OCI-LY7 (cell line): ENCODE measurements around the gene C8A. TPM values are rescaled to one million over a fixed set of nuclear protein-coding genes. Genes with fewer than 3 reads are reported as not detected.

Experiments used
- BruUV-seq: library from RNA; stranded (reverse); fragments of 400-500 nt; replicated peaks from 2 replicates; lab custom pipeline; 2021; lab: Mats Ljungman, UMichigan
- CTCF ChIA-PET: fragments of 300-600 bp; sonication (Branson Sonifier 250); formaldehyde crosslinking; loops from one replicate; lab custom pipeline; 2022; ENCODE audit warnings: antibody characterized with exemption; ENCODE audit not compliant: unreplicated experiment; lab: Charles Lee
- POLR2A ChIA-PET: fragments of 300-600 bp; sonication (Branson Sonifier 250); formaldehyde crosslinking; loops from one replicate; lab custom pipeline; 2022; ENCODE audit warnings: antibody characterized with exemption; lab: Charles Lee
- DNase-seq: peaks from one replicate; pipeline ENCODE4 v3.0.0-alpha.2; 2015; ENCODE audit warnings: low spot score
- H2AFZ ChIP-seq: fragments of 200-600 bp; sonication (generic), shearing (Covaris generic); 2 replicates; pipeline ENCODE4 v1.6.1; 2014; ENCODE audit warnings: mild to moderate bottlenecking, antibody characterized with exemption, low read length, moderate library complexity
- H3K27ac ChIP-seq: fragments of 200-600 bp; sonication (generic); 2 replicates; pipeline ENCODE4 v1.5.1; 2014; ENCODE audit warnings: mixed run types, low read depth, mild to moderate bottlenecking, moderate library complexity, low read length, inconsistent platforms; ENCODE audit not compliant: poor library complexity, severe bottlenecking
- H3K36me3 ChIP-seq: fragments of 200-600 bp; sonication (generic); 2 replicates; pipeline ENCODE4 v1.6.1; 2014; ENCODE audit warnings: mild to moderate bottlenecking, antibody characterized with exemption, low read length, moderate library complexity, mixed read lengths; ENCODE audit not compliant: insufficient read depth
- H3K4me1 ChIP-seq: fragments of 200-600 bp; sonication (generic); 2 replicates; pipeline ENCODE4 v1.5.1; 2014; ENCODE audit warnings: mild to moderate bottlenecking, low read length; ENCODE audit not compliant: insufficient read depth, poor library complexity, severe bottlenecking
- H3K4me2 ChIP-seq: fragments of 200-600 bp; sonication (generic); 2 replicates; pipeline ENCODE4 v1.6.1; 2014; ENCODE audit warnings: mild to moderate bottlenecking, low read length
- H3K4me3 ChIP-seq: fragments of 200-600 bp; sonication (generic); 2 replicates; pipeline ENCODE4 v1.5.1; 2014; ENCODE audit warnings: mild to moderate bottlenecking, low read depth, low read length; ENCODE audit not compliant: poor library complexity, severe bottlenecking
- H3K79me2 ChIP-seq: fragments of 200-600 bp; sonication (generic); 2 replicates; pipeline ENCODE4 v1.6.1; 2016; ENCODE audit warnings: low read depth, mild to moderate bottlenecking, low read length, moderate library complexity, mixed read lengths; ENCODE audit not compliant: insufficient read depth
- H3K9me2 ChIP-seq: fragments of 200-600 bp; sonication (generic); 2 replicates; pipeline ENCODE4 v1.6.1; 2016; ENCODE audit warnings: mild to moderate bottlenecking, low read length, mixed read lengths; ENCODE audit not compliant: insufficient read depth
- H3K9me3 ChIP-seq: fragments of 200-600 bp; sonication (generic); 2 replicates; pipeline ENCODE4 v1.6.1; 2014; ENCODE audit warnings: mild to moderate bottlenecking, mixed run types, low read length, mixed read lengths
- H4K20me1 ChIP-seq: fragments of 200-600 bp; sonication (generic); 2 replicates; pipeline ENCODE4 v1.6.1; 2014; ENCODE audit warnings: mild to moderate bottlenecking, antibody characterized with exemption, low read length, moderate library complexity, mixed read lengths; ENCODE audit not compliant: insufficient read depth
- EZH2phosphoT487 ChIP-seq: fragments of 200-600 bp; sonication (generic); IDR thresholded peaks from 2 replicates; pipeline ENCODE4 v1.6.1; 2018; ENCODE audit warnings: low read depth, borderline replicate concordance, mild to moderate bottlenecking, mixed run types, antibody characterized with exemption, low read length, moderate library complexity, mixed read lengths
- intact Hi-C: fragments of 100-400 bp; cut with micrococcal nuclease; formaldehyde crosslinking; loops from one replicate; pipeline ENCODE4 v1.10.0; 2022; ENCODE audit not compliant: unreplicated experiment
- total RNA-seq, 2 experiments: library from RNA; depleted of rRNA in 1 of 2; stranded (reverse); fragments of >200 nt in 1 of 2; shearing (Covaris generic) in 1 of 2; gene quantifications; 2 replicates each; pipeline ENCODE4 v1.2.3, GENCODE V29; 2014 to 2022
- TF ChIP-seq, protein P1 (sequence below): fragments of 200-600 bp; sonication (generic); conservative IDR thresholded peaks from 2 replicates; pipeline ENCODE4 v1.5.1; 2014; ENCODE audit warnings: mild to moderate bottlenecking, antibody characterized with exemption, low read length, moderate library complexity, mixed read lengths

Gene C8A
- total RNA-seq, 2 experiments from 2014 or later, result not detected

DNA sequence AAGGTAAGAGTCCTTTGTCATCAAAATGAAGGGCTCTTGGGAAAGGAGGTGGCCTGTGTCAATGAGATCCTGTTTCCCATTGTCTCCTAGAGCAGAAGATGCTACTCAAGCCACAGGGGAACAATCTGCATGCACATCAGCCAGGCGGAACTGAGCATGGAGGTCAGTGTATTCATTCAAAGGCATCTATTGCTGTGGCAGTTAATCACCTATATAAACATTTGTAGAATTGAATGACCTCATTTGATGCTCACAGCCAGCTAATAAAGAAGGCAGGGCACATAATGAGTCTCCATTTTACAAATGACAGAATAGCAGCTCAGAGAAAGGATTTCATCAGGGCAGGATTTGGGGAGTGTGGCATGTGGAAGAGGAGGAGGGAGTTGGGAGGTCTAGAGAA lies 29.7 kb upstream of the C8A start:
- H3K4me3 ChIP-seq, result no peak overlapping the region
- no peak overlapping the region for H3K4me2 ChIP-seq
- H3K4me1 ChIP-seq, result no peaks in the 10 kb centered on the region
- no peaks in the 10 kb centered on the region for H3K79me2 ChIP-seq
- no peaks in the 10 kb centered on the region for H3K9me3 ChIP-seq
- intact Hi-C loops, result no loop called here
- no peaks in the 10 kb centered on the region for H3K36me3 ChIP-seq
- H2AFZ ChIP-seq, result no peak overlapping the region
- H3K27ac ChIP-seq, result no peak overlapping the region
- no peaks in the 10 kb centered on the region for H3K9me2 ChIP-seq
- ChIA-PET CTCF (no interaction called here), POLR2A (no interaction called here)
- DNase-seq, result no peak
- TF ChIP-seq EZH2phosphoT487, result no peak
- TF ChIP-seq, protein P1, sequence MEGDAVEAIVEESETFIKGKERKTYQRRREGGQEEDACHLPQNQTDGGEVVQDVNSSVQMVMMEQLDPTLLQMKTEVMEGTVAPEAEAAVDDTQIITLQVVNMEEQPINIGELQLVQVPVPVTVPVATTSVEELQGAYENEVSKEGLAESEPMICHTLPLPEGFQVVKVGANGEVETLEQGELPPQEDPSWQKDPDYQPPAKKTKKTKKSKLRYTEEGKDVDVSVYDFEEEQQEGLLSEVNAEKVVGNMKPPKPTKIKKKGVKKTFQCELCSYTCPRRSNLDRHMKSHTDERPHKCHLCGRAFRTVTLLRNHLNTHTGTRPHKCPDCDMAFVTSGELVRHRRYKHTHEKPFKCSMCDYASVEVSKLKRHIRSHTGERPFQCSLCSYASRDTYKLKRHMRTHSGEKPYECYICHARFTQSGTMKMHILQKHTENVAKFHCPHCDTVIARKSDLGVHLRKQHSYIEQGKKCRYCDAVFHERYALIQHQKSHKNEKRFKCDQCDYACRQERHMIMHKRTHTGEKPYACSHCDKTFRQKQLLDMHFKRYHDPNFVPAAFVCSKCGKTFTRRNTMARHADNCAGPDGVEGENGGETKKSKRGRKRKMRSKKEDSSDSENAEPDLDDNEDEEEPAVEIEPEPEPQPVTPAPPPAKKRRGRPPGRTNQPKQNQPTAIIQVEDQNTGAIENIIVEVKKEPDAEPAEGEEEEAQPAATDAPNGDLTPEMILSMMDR, result no peak
- BruUV-seq, result no TSS peak
- H4K20me1 ChIP-seq, result no peaks in the 10 kb centered on the region

DNA sequence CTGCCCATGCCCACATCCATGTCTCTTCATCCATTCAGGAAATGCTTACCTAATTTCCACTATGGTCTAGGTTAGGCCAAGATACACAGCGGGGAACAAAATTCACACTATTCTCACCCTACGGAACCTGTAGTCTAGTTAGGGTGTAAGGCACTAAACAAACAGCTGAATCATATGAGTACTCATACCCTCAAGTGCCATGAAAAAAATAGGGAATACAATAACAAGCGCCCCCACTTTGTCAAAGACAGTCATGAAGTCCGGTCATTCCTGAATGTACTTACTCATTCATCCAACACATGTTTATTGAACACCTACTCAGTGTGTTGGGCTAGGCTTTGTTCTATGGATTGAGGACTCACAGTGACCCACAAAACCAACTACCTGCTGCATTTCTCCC lies 29.2 kb upstream of the C8A start:
- no peak for DNase-seq
- H3K36me3 ChIP-seq, result no peaks in the 10 kb centered on the region
- TF ChIP-seq, protein P1, result no peak
- BruUV-seq, result no TSS peak
- intact Hi-C loops, result no loop called here
- no peak overlapping the region for H3K27ac ChIP-seq
- no peak overlapping the region for H3K4me2 ChIP-seq
- H3K9me3 ChIP-seq, result no peaks in the 10 kb centered on the region
- H3K4me1 ChIP-seq, result no peaks in the 10 kb centered on the region
- POLR2A ChIA-PET, result no interaction called here
- H2AFZ ChIP-seq, result no peak overlapping the region
- H3K79me2 ChIP-seq, result no peaks in the 10 kb centered on the region
- H3K4me3 ChIP-seq, result no peak overlapping the region
- no peaks in the 10 kb centered on the region for H4K20me1 ChIP-seq
- CTCF ChIA-PET, result no interaction called here
- H3K9me2 ChIP-seq, result no peaks in the 10 kb centered on the region

DNA sequence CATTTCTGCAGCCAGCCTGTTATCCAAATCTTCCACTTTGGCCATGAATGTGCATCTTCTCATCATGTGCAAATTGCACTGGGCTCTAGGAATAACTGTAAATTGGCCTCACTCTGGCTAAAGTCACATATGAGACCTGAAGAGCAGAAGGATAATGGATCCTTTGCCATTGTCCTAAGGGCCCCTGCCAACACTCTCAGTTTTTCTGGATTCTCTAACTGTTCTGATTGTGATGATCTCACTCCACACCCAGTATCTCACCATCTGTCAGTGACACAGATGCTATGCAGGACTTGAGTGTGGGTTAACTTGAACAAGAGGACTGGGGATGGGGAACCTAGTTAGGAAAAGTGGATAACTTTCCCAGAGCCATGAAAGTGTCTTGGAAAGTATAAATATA lies 26.9 kb upstream of the C8A start:
- Histone ChIP-seq H3K4me2 (no peak overlapping the region), H2AFZ (no peak overlapping the region), H3K4me1 (no peaks in the 10 kb centered on the region), H3K9me2 (no peaks in the 10 kb centered on the region), H4K20me1 (no peaks in the 10 kb centered on the region), H3K4me3 (no peak overlapping the region), H3K27ac (no peak overlapping the region), H3K9me3 (no peaks in the 10 kb centered on the region), H3K79me2 (no peaks in the 10 kb centered on the region), H3K36me3 (no peaks in the 10 kb centered on the region)
- ChIA-PET CTCF (no interaction called here), POLR2A (interaction anchor here (0.6 kb wide), 1 partner anchor 257 kb away, joined by 6 read pairs; no protein-coding TSS in a partner anchor)
- DNase-seq, result no peak
- TF ChIP-seq EZH2phosphoT487, result no peak
- TF ChIP-seq, protein P1, result no peak
- no TSS peak for BruUV-seq
- intact Hi-C loops, result no loop called here
